Neural progenitor cell (in vitro differentiated cells): ENCODE measurements around the gene RBBP5.

Experiments used
- CTCF ChIP-seq: fragments of 200-600 bp; sonication (generic); IDR thresholded peaks from 2 replicates; pipeline ENCODE4 v1.5.1; 2017; ENCODE audit warnings: antibody characterized with exemption, mild to moderate bottlenecking
- EZH2 ChIP-seq: fragments of 200-600 bp; sonication (generic); IDR thresholded peaks from 2 replicates; pipeline ENCODE4 v1.6.1; 2017; ENCODE audit warnings: antibody characterized with exemption, mild to moderate bottlenecking, moderate library complexity
- EZH2phosphoT487 ChIP-seq: fragments of 200-600 bp; sonication (generic); IDR thresholded peaks from 2 replicates; pipeline ENCODE4 v1.6.1; 2017; ENCODE audit warnings: antibody characterized with exemption

- no peak for TF ChIP-seq CTCF
- TF ChIP-seq EZH2: no peak
- no peak for TF ChIP-seq EZH2phosphoT487
These were observed 37.4 kb downstream of the RBBP5 start, which contains the start of gene TMEM81 for GRCh38 chr1:205084360-205084759.
